Aorta (tissue), 5 donors: ENCODE results near the gene ARHGAP20. TPM values are rescaled to one million over a fixed set of nuclear protein-coding genes. Genes with fewer than 3 reads are reported as not detected.

Source experiments
- ATAC-seq: fragments of 200-7000 bp; cut with Tn5 transposase; one replicate; pipeline ENCODE4 v1.9.1; 2022; ENCODE audit warnings: moderate library complexity; ENCODE audit not compliant: low FRiP score
- DNase-seq, 2 donors: peaks; one replicate each; pipeline ENCODE4 v3.0.0-alpha.2; 2020
- H3K27ac ChIP-seq, 2 donors: one replicate each; pipeline ENCODE4 v1.5.1; 2013; ENCODE audit warnings: low read length in 2 of 2, mild to moderate bottlenecking in 2 of 2, moderate library complexity in 2 of 2, control low read depth in 1 of 2, inconsistent platforms in 1 of 2, low read depth in 1 of 2
- H3K27me3 ChIP-seq, 2 donors: one replicate each; pipeline ENCODE4 v1.6.1; 2013; ENCODE audit warnings: control low read depth in 1 of 2, low read length in 1 of 2, mild to moderate bottlenecking in 1 of 2, moderate library complexity in 1 of 2; ENCODE audit not compliant: insufficient read depth in 2 of 2, control insufficient read depth in 1 of 2
- H3K36me3 ChIP-seq, 2 donors: one replicate each; pipeline ENCODE4 v1.6.1; 2013; ENCODE audit warnings: control low read depth in 1 of 2, low read length in 1 of 2, mild to moderate bottlenecking in 1 of 2; ENCODE audit not compliant: insufficient read depth in 2 of 2, control insufficient read depth in 1 of 2
- H3K4me1 ChIP-seq, 2 donors: one replicate each; pipeline ENCODE4 v1.6.1; 2013; ENCODE audit warnings: low read length in 2 of 2, control low read depth in 1 of 2, mild to moderate bottlenecking in 1 of 2, moderate library complexity in 1 of 2; ENCODE audit not compliant: insufficient read depth in 2 of 2, control insufficient read depth in 1 of 2
- H3K4me3 ChIP-seq, 2 donors: one replicate each; pipeline ENCODE4 v1.5.1; 2013; ENCODE audit warnings: low read length in 2 of 2, control low read depth in 1 of 2, mild to moderate bottlenecking in 1 of 2
- H3K9me3 ChIP-seq: one replicate; pipeline ENCODE4 v1.6.1; 2013; ENCODE audit warnings: mild to moderate bottlenecking, low read length; ENCODE audit not compliant: control insufficient read depth
- WGBS, 2 donors: extraction: QIAGEN DNeasy Blood & Tissue Kit; methylation state at CpG; one replicate each; pipeline ENCODE4 v1.1.7; 2013; 5-methylcytosine and 5-hydroxymethylcytosine counted together
- intact Hi-C, 2 donors: fragments of 100-400 bp; cut with DNase I; formaldehyde crosslinking; loops; one replicate each; pipeline versions ENCODE4 v1.14.2 to v1.15.0; 2022
- polyA plus RNA-seq, 2 donors: library from polyadenylated mRNA; stranded (reverse); fragments of 200-250 nt; gene quantifications; one replicate each; pipeline ENCODE4 v1.2.3, GENCODE V29; 2013
- total RNA-seq, 2 donors: library from RNA; stranded (reverse); fragmentation: NEBNext Ultra II Directional; extraction: Animal tissue kit (Norgen Biotek cat#: 25700); gene quantifications; one replicate each; pipeline ENCODE4 v1.2.1, GENCODE V29; 2021
- donor health status: healthy with polysubstance abuse.
- donor health status: Bipolar disorder and iron deficiency.
- donor health status: DM: no; HTN: no; CAD: no.
- donor health status: DM: no; HTN: no; CAD: no.
- donor health status: DM: yes; HTN: yes; CAD: no.

ARHGAP20 gene
- total and polyA plus RNA-seq, 4 donors = 0.63 to 5.1 (median 2.4) TPM

GRCh38 chr11:110613197-110613918 lies 98.9 kb downstream of the ARHGAP20 start:
- ATAC-seq = no peak
- DNase-seq = no peak
- Histone ChIP-seq H3K9me3 (no peaks in the 10 kb centered on the region), H3K4me1 (no peaks in the 10 kb centered on the region), H3K4me3 (no peak overlapping the region), H3K27ac (no peak overlapping the region), H3K27me3 (no peaks in the 10 kb centered on the region), H3K36me3 (no peaks in the 10 kb centered on the region)
- 83 to 88% methylated on average over 3 of the region's 3 CpGs for WGBS, 2 donors
- intact Hi-C loops = no loop called here

GRCh38 chr11:110606415-110606814 lies 105.8 kb downstream of the ARHGAP20 start:
- Histone ChIP-seq H3K27me3 (no peaks in the 10 kb centered on the region), H3K4me1 (peaks cover 2 to 3% of the 10 kb centered on the region in 2 donors), H3K27ac (no peak overlapping the region), H3K9me3 (no peaks in the 10 kb centered on the region), H3K4me3 (no peak overlapping the region), H3K36me3 (no peaks in the 10 kb centered on the region)
- 19 to 28% methylated on average over 6 of the region's 6 CpGs for WGBS, 2 donors
- ATAC-seq (no peak), DNase-seq (no peak)
- intact Hi-C loops = no loop called here

GRCh38 chr11:110601936-110602335 lies 110.3 kb downstream of the ARHGAP20 start:
- ATAC-seq = no peak
- Histone ChIP-seq H3K9me3 (no peaks in the 10 kb centered on the region), H3K36me3 (no peaks in the 10 kb centered on the region), H3K4me3 (no peak overlapping the region), H3K4me1 (peaks cover 2 to 3% of the 10 kb centered on the region in 2 donors), H3K27ac (no peak overlapping the region), H3K27me3 (no peaks in the 10 kb centered on the region)
- no peak for DNase-seq
- intact Hi-C loops = no loop called here
- WGBS, 2 donors = 91 to 92% methylated on average over 4 of the region's 4 CpGs

- intact Hi-C loops = no loop called here
- WGBS, 2 donors = 35 to 53% methylated on average over 4 of the region's 4 CpGs
- Histone ChIP-seq H3K36me3 (no peaks in the 10 kb centered on the region), H3K9me3 (no peaks in the 10 kb centered on the region), H3K27ac (no peak overlapping the region), H3K4me1 (peaks cover 0 to 3% of the 10 kb centered on the region in 2 donors), H3K4me3 (no peak overlapping the region), H3K27me3 (no peaks in the 10 kb centered on the region)
- peak in 1 of 2 donors; percentile 21 for DNase-seq
- peak; percentile 19 for ATAC-seq
Measured at GRCh38 chr11:110600322-110600721, 111.9 kb downstream of the ARHGAP20 start.

- DNase-seq (peak in 1 of 2 donors; percentile 32), ATAC-seq (no peak)
- no peaks in the 10 kb centered on the region for H3K27me3 ChIP-seq
- no peak overlapping the region for H3K27ac ChIP-seq
- H3K4me1 ChIP-seq = no peaks in the 10 kb centered on the region
- no peaks in the 10 kb centered on the region for H3K36me3 ChIP-seq
- no peak overlapping the region for H3K4me3 ChIP-seq
- no peaks in the 10 kb centered on the region for H3K9me3 ChIP-seq
- intact Hi-C loops = no loop called here
- 98% methylated on average over 5 of the region's 5 CpGs for WGBS, 2 donors
Measured at GRCh38 chr11:110599207-110599606, 113.0 kb downstream of the ARHGAP20 start.

- intact Hi-C loops = no loop called here
- DNase-seq (peak in 1 of 2 donors; percentile 17), ATAC-seq (no peak)
- H3K27ac ChIP-seq = no peak overlapping the region
- 91 to 100% methylated on average over 1 of the region's 1 CpG for WGBS, 2 donors
- no peaks in the 10 kb centered on the region for H3K27me3 ChIP-seq
- H3K36me3 ChIP-seq = no peaks in the 10 kb centered on the region
- no peaks in the 10 kb centered on the region for H3K9me3 ChIP-seq
- H3K4me1 ChIP-seq = no peaks in the 10 kb centered on the region
- H3K4me3 ChIP-seq = no peak overlapping the region
Measured at GRCh38 chr11:110598725-110599124, 113.5 kb downstream of the ARHGAP20 start.

- Histone ChIP-seq H3K27me3 (no peaks in the 10 kb centered on the region), H3K4me1 (no peaks in the 10 kb centered on the region), H3K27ac (no peak overlapping the region), H3K9me3 (no peaks in the 10 kb centered on the region), H3K36me3 (no peaks in the 10 kb centered on the region), H3K4me3 (no peak overlapping the region)
- ATAC-seq (no peak), DNase-seq (no peak)
- intact Hi-C loops = no loop called here
- WGBS, 2 donors = 38 to 52% methylated on average over 4 of the region's 4 CpGs
Measured at GRCh38 chr11:110587972-110588371, 124.3 kb downstream of the ARHGAP20 start.

- WGBS, 2 donors = 92 to 96% methylated on average over 1 of the region's 1 CpG
- no peak overlapping the region for H3K4me3 ChIP-seq
- H3K36me3 ChIP-seq = no peaks in the 10 kb centered on the region
- H3K9me3 ChIP-seq = no peaks in the 10 kb centered on the region
- intact Hi-C loops = no loop called here
- ATAC-seq (no peak), DNase-seq (no peak)
- no peak overlapping the region for H3K27ac ChIP-seq
- H3K27me3 ChIP-seq = no peaks in the 10 kb centered on the region
- H3K4me1 ChIP-seq = no peaks in the 10 kb centered on the region
Measured at GRCh38 chr11:110587129-110587528, 125.1 kb downstream of the ARHGAP20 start.

GRCh38 chr11:110584150-110584549 lies 128.1 kb downstream of the ARHGAP20 start:
- intact Hi-C loops = no loop called here
- Histone ChIP-seq H3K4me1 (no peaks in the 10 kb centered on the region), H3K9me3 (no peaks in the 10 kb centered on the region), H3K36me3 (no peaks in the 10 kb centered on the region), H3K27me3 (no peaks in the 10 kb centered on the region), H3K27ac (no peak overlapping the region), H3K4me3 (no peak overlapping the region)
- no peak for ATAC-seq
- WGBS, 2 donors = 27 to 52% methylated on average over 1 of the region's 1 CpG
- no peak for DNase-seq
